H9 (cell line): ENCODE data around the gene NYAP1. TPM values are rescaled to one million over a fixed set of nuclear protein-coding genes. Genes with fewer than 3 reads are reported as not detected.

ENCODE experiments used
- DNase-seq: peaks from one replicate; pipeline ENCODE4 v3.0.0-alpha.2; 2017
- H2AFZ ChIP-seq: one replicate; pipeline ENCODE4 v1.6.1; 2013; ENCODE audit warnings: mild to moderate bottlenecking, low read length, control low read depth, moderate library complexity
- H2AK5ac ChIP-seq: 2 replicates; pipeline ENCODE4 v1.6.1; 2013; ENCODE audit warnings: low read length, control low read depth, mixed read lengths; ENCODE audit not compliant: insufficient read length
- H2BK120ac ChIP-seq: one replicate; pipeline ENCODE4 v1.6.1; 2013; ENCODE audit warnings: low read depth, mild to moderate bottlenecking, low read length, control low read depth, inconsistent platforms; ENCODE audit not compliant: poor library complexity, severe bottlenecking
- H2BK12ac ChIP-seq: 2 replicates; pipeline ENCODE4 v1.6.1; 2013; ENCODE audit warnings: low read length, control low read depth, mixed read lengths, low read depth; ENCODE audit not compliant: insufficient read length
- H2BK15ac ChIP-seq: 2 replicates; pipeline ENCODE4 v1.6.1; 2013; ENCODE audit warnings: low read depth, low read length, control low read depth
- H2BK20ac ChIP-seq: one replicate; pipeline ENCODE4 v1.6.1; 2013; ENCODE audit warnings: low read depth, mild to moderate bottlenecking, low read length, control low read depth, inconsistent platforms; ENCODE audit not compliant: poor library complexity, severe bottlenecking
- H2BK5ac ChIP-seq: 2 replicates; pipeline ENCODE4 v1.6.1; 2013; ENCODE audit warnings: low read length, control low read depth, mixed read lengths; ENCODE audit not compliant: insufficient read length
- H3K14ac ChIP-seq: 2 replicates; pipeline ENCODE4 v1.6.1; 2013; ENCODE audit warnings: low read length, control low read depth; ENCODE audit not compliant: insufficient read depth
- H3K18ac ChIP-seq: 2 replicates; pipeline ENCODE4 v1.6.1; 2013; ENCODE audit warnings: low read depth, mild to moderate bottlenecking, mixed read lengths, low read length, control low read depth; ENCODE audit not compliant: insufficient read length
- H3K23ac ChIP-seq: 2 replicates; pipeline ENCODE4 v1.6.1; 2013; ENCODE audit warnings: low read length, control low read depth, mixed read lengths, low read depth; ENCODE audit not compliant: insufficient read length
- H3K23me2 ChIP-seq: 2 replicates; pipeline ENCODE4 v1.6.1; 2013; ENCODE audit warnings: low read depth, mild to moderate bottlenecking, mixed read lengths, low read length, control low read depth; ENCODE audit not compliant: insufficient read length, poor library complexity, severe bottlenecking
- H3K27ac ChIP-seq: 2 replicates; pipeline ENCODE4 v1.5.1; 2013; ENCODE audit warnings: low read length, control low read depth, mixed read lengths, low read depth; ENCODE audit not compliant: insufficient read length
- H3K27me3 ChIP-seq: 2 replicates; pipeline ENCODE4 v1.6.1; 2013; ENCODE audit warnings: low read length, control low read depth, inconsistent platforms; ENCODE audit not compliant: insufficient read depth
- H3K4ac ChIP-seq: 2 replicates; pipeline ENCODE4 v1.6.1; 2013; ENCODE audit warnings: low read depth, mild to moderate bottlenecking, control low read depth, inconsistent platforms, low read length, moderate library complexity
- H3K4me1 ChIP-seq: 2 replicates; pipeline ENCODE4 v1.6.1; 2013; ENCODE audit warnings: low read length, control low read depth, inconsistent platforms; ENCODE audit not compliant: insufficient read depth
- H3K4me2 ChIP-seq: 2 replicates; pipeline ENCODE4 v1.6.1; 2013; ENCODE audit warnings: low read length, control low read depth, mixed read lengths; ENCODE audit not compliant: insufficient read length, insufficient read depth
- H3K56ac ChIP-seq: 2 replicates; pipeline ENCODE4 v1.6.1; 2013; ENCODE audit warnings: low read depth, mild to moderate bottlenecking, mixed read lengths, low read length, control low read depth; ENCODE audit not compliant: insufficient read length
- H3K79me1 ChIP-seq: 2 replicates; pipeline ENCODE4 v1.6.1; 2013; ENCODE audit warnings: low read depth, mild to moderate bottlenecking, moderate library complexity, low read length, control low read depth, inconsistent platforms; ENCODE audit not compliant: insufficient read depth, poor library complexity, severe bottlenecking
- H3K79me2 ChIP-seq: 2 replicates; pipeline ENCODE4 v1.6.1; 2013; ENCODE audit warnings: low read length, control low read depth, inconsistent platforms; ENCODE audit not compliant: insufficient read depth
- H3K9ac ChIP-seq: 2 replicates; pipeline ENCODE4 v1.6.1; 2013; ENCODE audit warnings: low read length, control low read depth, mixed read lengths; ENCODE audit not compliant: insufficient read length; ENCODE audit errors: extremely low read depth
- H3K9me3 ChIP-seq: one replicate; pipeline ENCODE4 v1.6.1; 2013; ENCODE audit warnings: low read depth, low read length, inconsistent platforms; ENCODE audit not compliant: control insufficient read depth
- H3T11ph ChIP-seq: one replicate; pipeline ENCODE4 v1.6.1; 2013; ENCODE audit warnings: mild to moderate bottlenecking, low read length, control low read depth, inconsistent platforms
- H4K20me1 ChIP-seq: one replicate; pipeline ENCODE4 v1.6.1; 2013; ENCODE audit not compliant: control insufficient read depth, insufficient read length, insufficient read depth
- H4K5ac ChIP-seq: 2 replicates; pipeline ENCODE4 v1.6.1; 2013; ENCODE audit warnings: low read depth, mild to moderate bottlenecking, mixed read lengths, low read length, control low read depth; ENCODE audit not compliant: insufficient read length
- H4K8ac ChIP-seq: replicated peaks from 2 replicates; pipeline ENCODE4 v1.6.1; 2013; ENCODE audit warnings: low read length, control low read depth, mixed read lengths, low read depth; ENCODE audit not compliant: insufficient read length
- H4K91ac ChIP-seq: 2 replicates; pipeline ENCODE4 v1.6.1; 2013; ENCODE audit warnings: low read depth, mild to moderate bottlenecking, moderate library complexity, mixed read lengths, low read length, control low read depth; ENCODE audit not compliant: insufficient read length
- H3K27ac Mint-ChIP-seq, 3 experiments: 2 replicates in 2 of 3; 3 replicates in 1 of 3; pipeline ENCODE4 v1.8.0; 2020 to 2021; ENCODE audit warnings: mixed read lengths in 3 of 3, mild to moderate bottlenecking in 1 of 3, moderate library complexity in 1 of 3
- H3K27me3 Mint-ChIP-seq: 2 replicates; pipeline ENCODE4 v1.8.0; 2021; ENCODE audit warnings: low read depth, mild to moderate bottlenecking, moderate library complexity, mixed read lengths
- H3K36me3 Mint-ChIP-seq, 3 experiments: 2 replicates in 2 of 3; 3 replicates in 1 of 3; pipeline ENCODE4 v1.8.0; 2020 to 2021; ENCODE audit warnings: low read depth in 3 of 3, mixed read lengths in 3 of 3; ENCODE audit not compliant: insufficient read depth in 1 of 3
- H3K4me1 Mint-ChIP-seq, 2 experiments: 2 replicates each; pipeline ENCODE4 v1.8.0; 2020; ENCODE audit warnings: mixed read lengths in 2 of 2
- H3K4me3 Mint-ChIP-seq, 2 experiments: 2 replicates in 1 of 2; 3 replicates in 1 of 2; pipeline ENCODE4 v1.8.0; 2020 to 2021; ENCODE audit warnings: mild to moderate bottlenecking in 2 of 2, mixed read lengths in 2 of 2, moderate library complexity in 1 of 2
- H3K9me3 Mint-ChIP-seq, 2 experiments: 2 replicates in 1 of 2; 3 replicates in 1 of 2; pipeline ENCODE4 v1.8.0; 2020; ENCODE audit warnings: mild to moderate bottlenecking in 2 of 2, mixed read lengths in 2 of 2, moderate library complexity in 1 of 2
- WGBS: extraction: QIAGEN DNeasy Blood & Tissue Kit; methylation state at CpG from one replicate; pipeline ENCODE4 v1.1.7; 2013; ENCODE audit warnings: missing lambda C conversion rate, low lambda C conversion rate, mixed read lengths; ENCODE audit not compliant: insufficient read length; ENCODE audit errors: extremely low coverage; 5-methylcytosine and 5-hydroxymethylcytosine counted together
- total RNA-seq: library from RNA; stranded (reverse); gene quantifications from 2 replicates; pipeline ENCODE4 v1.2.1, GENCODE V29; 2021
- TF ChIP-seq, protein P1 (sequence below): fragments of 200-600 bp; sonication (generic); conservative IDR thresholded peaks from 3 replicates; pipeline ENCODE4 v1.8.0; 2021; ENCODE audit warnings: antibody characterized with exemption, mild to moderate bottlenecking

The NYAP1 gene
- total RNA-seq, 1 experiment from 2014 or later = 3.2 TPM

DNA sequence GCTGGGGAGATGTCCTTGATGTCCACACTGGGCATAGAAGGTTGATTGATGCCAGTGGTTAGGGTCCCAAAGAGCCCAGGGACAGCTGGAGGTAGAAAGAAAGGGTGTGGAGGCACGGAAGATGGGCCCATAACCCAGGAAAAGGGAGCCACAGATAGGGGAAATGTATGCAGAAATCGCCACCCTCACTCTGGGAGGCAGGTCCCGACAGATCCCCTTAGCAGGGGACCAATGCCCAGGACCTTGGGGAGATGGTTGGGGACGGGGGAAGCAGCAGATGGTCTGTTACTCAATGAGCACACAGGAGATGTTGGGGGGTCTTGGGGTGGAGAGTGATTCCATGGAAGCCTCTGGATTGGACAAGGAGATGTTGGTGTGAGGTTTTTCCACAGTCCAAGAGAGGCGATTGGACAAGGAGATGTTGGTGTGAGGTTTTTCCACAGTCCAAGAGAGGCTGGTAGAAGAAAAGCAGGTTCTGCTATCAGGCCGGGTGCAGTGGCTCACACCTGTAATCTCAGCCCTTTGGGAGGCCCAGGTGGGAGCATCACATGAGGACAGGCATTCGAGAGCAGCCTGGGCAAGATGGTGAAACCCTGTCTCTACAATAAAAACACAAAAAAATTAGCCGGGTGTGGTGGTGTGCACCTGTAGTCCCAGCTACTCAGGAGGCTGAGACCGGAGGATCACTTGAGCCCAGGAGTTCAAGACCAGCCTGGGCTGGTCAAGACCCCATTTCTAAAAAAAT lies 40.5 kb upstream of the NYAP1 start:
- H3K4me2 ChIP-seq = no peak overlapping the region
- H2BK5ac ChIP-seq = no peak overlapping the region
- WGBS = no CpG with 5 or more reads among the region's 9 CpGs
- no peak overlapping the region for H2BK120ac ChIP-seq
- no peak overlapping the region for H3T11ph ChIP-seq
- DNase-seq = no peak
- H3K9me3 ChIP-seq = no peaks in the 10 kb centered on the region
- TF ChIP-seq, protein P1, sequence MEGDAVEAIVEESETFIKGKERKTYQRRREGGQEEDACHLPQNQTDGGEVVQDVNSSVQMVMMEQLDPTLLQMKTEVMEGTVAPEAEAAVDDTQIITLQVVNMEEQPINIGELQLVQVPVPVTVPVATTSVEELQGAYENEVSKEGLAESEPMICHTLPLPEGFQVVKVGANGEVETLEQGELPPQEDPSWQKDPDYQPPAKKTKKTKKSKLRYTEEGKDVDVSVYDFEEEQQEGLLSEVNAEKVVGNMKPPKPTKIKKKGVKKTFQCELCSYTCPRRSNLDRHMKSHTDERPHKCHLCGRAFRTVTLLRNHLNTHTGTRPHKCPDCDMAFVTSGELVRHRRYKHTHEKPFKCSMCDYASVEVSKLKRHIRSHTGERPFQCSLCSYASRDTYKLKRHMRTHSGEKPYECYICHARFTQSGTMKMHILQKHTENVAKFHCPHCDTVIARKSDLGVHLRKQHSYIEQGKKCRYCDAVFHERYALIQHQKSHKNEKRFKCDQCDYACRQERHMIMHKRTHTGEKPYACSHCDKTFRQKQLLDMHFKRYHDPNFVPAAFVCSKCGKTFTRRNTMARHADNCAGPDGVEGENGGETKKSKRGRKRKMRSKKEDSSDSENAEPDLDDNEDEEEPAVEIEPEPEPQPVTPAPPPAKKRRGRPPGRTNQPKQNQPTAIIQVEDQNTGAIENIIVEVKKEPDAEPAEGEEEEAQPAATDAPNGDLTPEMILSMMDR = no peak
- no peaks in the 10 kb centered on the region for H3K79me2 ChIP-seq
- H3K9me3 Mint-ChIP-seq = no peaks in the 10 kb centered on the region
- H2BK20ac ChIP-seq = no peak overlapping the region
- H3K4me1 ChIP-seq = no peaks in the 10 kb centered on the region
- no peak overlapping the region for H3K9ac ChIP-seq
- no peaks in the 10 kb centered on the region for H3K27me3 ChIP-seq
- no peak overlapping the region for H4K8ac ChIP-seq
- peaks cover 0 to 13% (median 0%) of the 10 kb centered on the region in 3 experiments; a peak in 2 of 7 replicates for H3K36me3 Mint-ChIP-seq
- H3K4me3 Mint-ChIP-seq = no peak overlapping the region
- H2AK5ac ChIP-seq = no peak overlapping the region
- H2AFZ ChIP-seq = no peak overlapping the region
- no peak overlapping the region for H3K23ac ChIP-seq
- H2BK15ac ChIP-seq = no peak overlapping the region
- no peak overlapping the region for H3K18ac ChIP-seq
- H3K56ac ChIP-seq = no peak overlapping the region
- no peaks in the 10 kb centered on the region for H3K23me2 ChIP-seq
- no peak overlapping the region for H3K4ac ChIP-seq
- peak overlapping the region in 1 of 3 experiments; percentile 82; a peak in 4 of 7 replicates for H3K27ac Mint-ChIP-seq
- H3K27me3 Mint-ChIP-seq = no peaks in the 10 kb centered on the region
- H3K4me1 Mint-ChIP-seq = peaks cover 6 to 9% of the 10 kb centered on the region in 2 experiments
- no peaks in the 10 kb centered on the region for H3K79me1 ChIP-seq
- no peak overlapping the region for H3K27ac ChIP-seq
- no peak overlapping the region for H3K14ac ChIP-seq
- H4K5ac ChIP-seq = no peak overlapping the region
- no peaks in the 10 kb centered on the region for H4K20me1 ChIP-seq
- H4K91ac ChIP-seq = no peak overlapping the region
- no peak overlapping the region for H2BK12ac ChIP-seq
